PC-9 (cell line): ENCODE results near the gene SEMA4C.

ENCODE experiments used
- CTCF ChIP-seq: fragments of 200-600 bp; sonication (generic); conservative IDR thresholded peaks from 2 replicates; pipeline ENCODE4 v1.6.1; 2017; ENCODE audit warnings: mixed run types, antibody characterized with exemption, mild to moderate bottlenecking, moderate library complexity
- EZH2 ChIP-seq: fragments of 200-600 bp; sonication (generic); IDR thresholded peaks from 2 replicates; pipeline ENCODE4 v1.8.0; 2017; ENCODE audit warnings: antibody characterized with exemption, low read depth

- TF ChIP-seq EZH2 (no peak), CTCF (no peak)
Measured at GRCh38 chr2:96860065-96861029, 9.5 kb downstream of the SEMA4C start.
